NCI-H82 treated with DMSO at 0.1 percent for 48 hours (cell line): ENCODE measurements around the gene GOLPH3L.
"Not testable (repeated sequence)": the region's sequence is repeated elsewhere in the genome, so short reads cannot be mapped to it uniquely, and the experiment has no call there.

Experiments
- DNase-seq: peaks from one replicate; lab custom pipeline; 2025; ENCODE audit not compliant: unreplicated experiment; lab: John Stamatoyannopoulos, UW

GOLPH3L gene

DNA sequence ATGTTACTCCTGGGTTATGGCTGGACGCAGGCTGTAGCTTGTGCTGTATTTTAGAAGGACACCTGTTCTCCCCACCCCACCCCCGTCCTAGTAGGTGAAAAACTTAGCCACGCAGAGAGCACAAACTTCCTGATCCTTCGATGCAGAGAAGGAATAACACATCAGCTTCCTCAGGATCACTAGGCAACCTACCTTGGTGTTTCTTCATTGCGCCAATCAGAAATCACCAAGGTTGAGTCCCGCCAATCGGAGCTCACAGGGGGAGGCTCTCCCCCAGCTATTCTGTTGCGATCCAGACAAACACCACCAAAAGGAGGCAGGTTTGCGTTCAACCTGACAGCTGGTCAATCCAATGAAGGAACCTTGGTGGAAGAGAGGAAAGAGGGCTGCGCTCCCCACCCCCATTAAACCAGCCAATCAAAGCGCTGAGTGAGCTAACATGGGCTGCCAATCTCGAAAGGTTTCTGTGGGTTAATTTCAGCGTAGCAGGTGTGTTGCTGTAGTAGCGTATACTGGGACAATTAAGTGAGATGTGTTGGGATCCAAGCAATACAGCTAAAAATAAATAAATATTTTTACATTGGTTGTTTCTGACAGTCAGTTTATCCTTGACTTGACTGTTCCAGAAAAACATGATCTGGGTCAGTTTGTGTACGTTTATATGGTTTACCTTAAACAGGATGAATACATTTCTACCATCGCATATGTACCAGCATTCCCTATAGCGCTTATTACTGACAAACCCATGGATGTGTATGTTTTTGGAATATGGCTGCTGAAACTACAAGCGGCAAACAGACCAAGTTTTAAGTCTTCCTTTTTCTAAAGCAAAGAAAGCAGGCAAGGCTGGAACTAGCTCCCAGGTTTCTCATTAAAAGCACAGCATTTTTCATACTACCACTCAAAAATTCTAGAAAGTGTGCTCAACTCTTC is at the start of gene GOLPH3L:
TSS of gene GOLPH3L (minus strand) at position 160 of the 933 bp plus-strand sequence. CDS start 2,316 bp downstream, outside the sequence.
- DNase-seq = peak; percentile 100

DNA sequence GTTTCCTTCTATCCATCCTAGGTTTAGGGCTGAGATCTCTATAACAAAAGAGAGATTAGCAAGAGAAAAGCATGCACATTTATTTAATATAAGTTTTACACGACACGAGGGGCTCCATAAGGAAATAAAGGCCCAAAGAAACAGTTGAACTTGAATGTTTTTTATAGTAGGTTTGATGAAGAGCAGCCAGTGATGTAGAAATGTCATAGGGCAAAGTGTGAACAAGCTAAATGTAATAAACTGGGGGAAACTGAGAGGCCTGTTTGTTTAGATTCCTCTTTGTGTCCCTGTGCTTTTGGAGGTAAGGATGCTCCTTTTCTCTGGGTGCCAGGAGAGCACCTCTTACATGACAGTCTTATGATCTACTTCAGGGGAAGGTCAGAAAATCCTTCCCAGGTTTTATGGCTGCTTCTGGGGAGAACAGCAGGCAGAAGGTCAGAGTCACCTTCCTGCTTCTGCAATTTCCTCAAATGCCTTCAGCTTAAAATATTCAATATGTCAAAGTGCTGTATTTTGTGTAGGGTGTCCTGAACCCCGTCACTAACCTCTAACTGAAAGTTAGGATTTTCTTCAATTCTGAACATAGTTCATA is 33.3 kb upstream of the GOLPH3L start:
- no peak for DNase-seq

GRCh38 chr1:150724336-150724735 is 27.4 kb upstream of the GOLPH3L start:
- no peak for DNase-seq

DNA sequence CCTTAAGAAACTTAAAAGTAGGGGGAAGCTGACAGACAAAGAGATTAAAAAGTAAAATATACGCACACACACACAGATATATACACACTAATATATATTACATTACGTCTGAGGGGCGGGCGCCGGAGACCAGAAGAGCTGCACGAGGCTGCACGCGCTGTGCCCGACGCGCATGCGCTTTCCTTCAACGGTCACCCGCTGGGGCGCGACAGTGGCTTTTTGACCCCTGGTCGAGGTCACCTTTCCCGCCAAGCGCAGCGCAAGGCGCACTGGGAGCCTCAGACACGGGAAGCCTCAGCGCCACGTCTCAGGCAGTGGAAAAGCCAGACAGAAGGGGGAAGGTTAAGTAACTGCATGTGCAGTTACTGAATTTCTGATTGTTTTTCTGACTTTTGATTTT is 23.7 kb upstream of the GOLPH3L start, which contains the start of gene HORMAD1:
TSS of gene HORMAD1 (minus strand) at position 193 of the 400 bp plus-strand sequence. CDS start 1,390 bp downstream, outside the sequence.
- DNase-seq = no peak

GRCh38 chr1:150720098-150720497 is 23.1 kb upstream of the GOLPH3L start:
- no peak for DNase-seq

- DNase-seq = no peak
Observed at GRCh38 chr1:150718225-150718891, 21.4 kb upstream of the GOLPH3L start.

DNA sequence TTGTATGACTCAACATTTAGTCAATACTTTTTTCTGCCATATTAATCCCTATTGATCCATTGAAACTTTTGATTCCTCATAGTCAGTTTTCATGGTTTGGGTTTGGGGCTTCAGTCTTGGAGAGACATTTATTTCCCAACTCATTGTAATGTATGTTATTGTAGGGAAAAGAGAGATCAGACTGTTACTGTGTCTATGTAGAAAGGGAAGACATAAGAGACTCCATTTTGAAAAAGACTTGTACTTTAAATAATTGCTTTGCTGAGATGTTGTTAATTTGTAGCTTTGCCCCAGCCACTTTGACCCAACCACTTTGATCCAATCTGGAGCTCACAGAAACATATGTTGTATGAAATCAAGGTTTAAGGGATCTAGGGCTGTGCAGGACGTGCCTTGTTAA is 12.1 kb upstream of the GOLPH3L start:
- not testable (repeated sequence) for DNase-seq

DNA sequence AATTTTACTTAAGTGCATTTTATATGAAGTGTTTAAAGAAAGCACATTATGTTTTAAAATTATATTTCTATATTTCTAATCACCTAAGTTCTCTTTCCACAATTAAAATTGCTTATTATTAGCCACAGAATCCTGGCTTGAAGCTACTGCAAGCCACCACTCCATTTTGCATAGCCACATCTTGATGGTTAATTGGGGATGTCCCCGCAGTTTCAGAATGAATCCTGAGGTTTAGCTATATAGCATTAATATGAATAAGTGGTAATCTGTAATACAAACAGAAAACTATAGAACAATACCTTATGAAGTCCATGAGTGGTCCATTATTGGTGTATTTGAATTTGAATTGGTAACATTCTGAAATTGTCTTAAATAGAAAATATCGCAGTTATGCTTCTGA is 11.6 kb upstream of the GOLPH3L start:
- DNase-seq = no peak

DNA sequence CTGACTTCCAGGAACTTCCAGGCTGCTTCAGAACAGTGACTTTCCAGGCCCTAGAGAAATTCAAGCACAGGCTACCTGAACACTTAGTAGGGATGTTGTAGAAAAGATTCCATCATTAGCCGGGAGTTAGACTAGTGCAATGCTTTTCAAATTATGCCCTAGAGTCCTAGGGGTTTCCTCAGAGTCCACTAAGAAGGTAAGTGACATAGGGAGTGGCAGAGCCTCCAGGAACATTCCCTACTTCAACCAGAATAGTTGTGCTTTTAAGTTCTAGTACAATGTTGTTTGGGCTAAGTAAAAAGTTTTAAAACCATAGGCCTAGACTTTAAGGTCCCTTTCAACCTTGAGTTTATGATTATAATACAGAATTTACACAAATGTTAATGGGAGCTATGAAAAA is 9.1 kb upstream of the GOLPH3L start:
- DNase-seq = no peak

DNA sequence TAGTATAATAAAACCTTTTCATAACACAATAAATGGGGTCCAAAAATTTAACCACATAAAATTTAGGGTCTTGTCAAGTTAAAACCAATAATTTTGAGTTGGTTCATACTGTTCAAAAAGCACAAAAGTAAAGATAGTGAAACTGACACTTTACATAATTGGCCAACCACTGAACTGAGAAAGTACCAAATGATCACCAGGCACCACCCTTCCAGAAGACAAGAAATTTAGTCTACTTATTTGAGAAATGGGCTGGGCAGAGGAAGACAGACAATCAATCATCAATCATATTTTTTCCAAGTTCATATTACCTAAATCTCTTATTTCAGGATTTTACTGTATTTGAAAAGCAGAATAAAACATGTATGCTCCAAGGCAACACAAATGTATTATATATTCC is 6.5 kb upstream of the GOLPH3L start:
- DNase-seq = no peak

GRCh38 chr1:150696590-150696989 is 364 bp downstream of the GOLPH3L start:
- DNase-seq = no peak

GRCh38 chr1:150696162-150696561 is 792 bp downstream of the GOLPH3L start:
- no peak for DNase-seq

GRCh38 chr1:150695561-150695960 is 1.4 kb downstream of the GOLPH3L start:
- no peak for DNase-seq

DNA sequence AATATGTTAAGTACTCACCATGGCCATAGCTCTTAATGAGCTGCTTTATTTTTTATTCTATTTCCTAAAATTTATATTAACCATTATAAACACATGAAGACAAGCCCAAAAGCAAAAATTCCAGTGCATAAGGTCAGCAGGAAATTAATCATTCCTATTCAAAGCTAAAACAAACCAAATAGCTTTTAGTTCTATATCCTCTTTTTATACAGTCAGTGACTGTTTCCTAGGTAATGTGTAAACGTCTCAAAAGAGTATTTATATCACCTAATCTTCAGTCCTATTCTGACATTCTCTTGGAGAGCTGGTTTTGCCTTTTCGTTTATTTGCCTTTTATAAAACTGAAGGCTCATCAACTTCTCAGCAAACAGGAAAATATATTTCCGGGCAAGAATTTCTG is 4.2 kb downstream of the GOLPH3L start:
- no peak for DNase-seq

DNA sequence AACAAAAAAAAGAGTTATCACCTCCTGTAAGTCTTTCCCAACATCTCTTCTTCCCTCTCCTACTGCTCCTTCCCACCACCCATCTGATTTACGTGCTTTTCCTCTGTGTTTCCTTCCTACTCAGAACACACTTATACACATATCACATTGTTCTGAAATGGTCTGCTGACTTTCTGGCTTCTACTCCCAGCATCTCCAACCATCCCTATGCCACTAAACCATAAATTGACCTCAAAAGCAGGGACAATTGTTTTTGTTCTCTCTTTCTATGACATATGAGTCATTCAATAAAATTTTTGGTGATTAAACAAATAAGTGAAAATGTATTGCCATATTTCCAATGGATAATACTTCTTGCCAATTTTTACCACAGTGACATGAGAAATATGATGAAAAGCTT is 8.2 kb downstream of the GOLPH3L start:
- DNase-seq = no peak

DNA sequence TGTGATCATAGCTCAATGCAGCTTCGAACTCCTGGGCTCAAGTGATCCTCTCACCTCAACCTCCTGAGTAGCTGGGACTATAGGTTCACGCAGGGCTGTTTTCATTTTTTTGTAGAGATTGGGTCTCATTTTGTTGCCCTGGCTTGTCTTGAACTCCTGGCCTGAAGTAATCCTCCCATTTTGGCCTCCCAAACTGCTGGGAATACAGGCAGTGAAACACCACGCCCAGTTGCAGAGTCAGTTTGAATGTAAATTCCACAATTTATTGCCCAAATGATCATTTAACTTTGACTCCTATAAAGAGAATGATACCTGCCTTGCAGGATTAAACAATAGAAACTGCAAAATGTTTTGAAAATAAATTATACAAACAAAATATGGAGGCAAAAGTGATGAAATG is 10.7 kb downstream of the GOLPH3L start:
- no peak for DNase-seq

DNA sequence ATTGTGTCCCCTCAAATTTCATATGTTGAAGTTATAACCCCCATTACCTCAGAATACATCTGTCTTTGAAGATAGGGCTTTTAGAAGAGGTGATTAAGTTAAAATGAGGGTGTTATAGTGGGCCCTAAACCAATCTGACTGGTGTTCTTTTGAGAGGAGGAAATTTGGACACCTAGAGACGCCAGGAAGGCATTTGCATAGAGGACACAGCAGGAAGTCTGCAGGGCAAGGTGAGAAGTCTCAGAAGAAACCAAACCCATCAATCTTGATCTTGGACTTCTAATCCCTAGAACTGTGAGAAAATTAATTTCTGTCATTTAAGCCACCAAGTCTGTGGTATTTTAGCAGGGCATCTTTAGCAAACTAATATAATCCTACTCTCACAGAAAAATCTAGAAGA is 13.0 kb downstream of the GOLPH3L start:
- no peak for DNase-seq

DNA sequence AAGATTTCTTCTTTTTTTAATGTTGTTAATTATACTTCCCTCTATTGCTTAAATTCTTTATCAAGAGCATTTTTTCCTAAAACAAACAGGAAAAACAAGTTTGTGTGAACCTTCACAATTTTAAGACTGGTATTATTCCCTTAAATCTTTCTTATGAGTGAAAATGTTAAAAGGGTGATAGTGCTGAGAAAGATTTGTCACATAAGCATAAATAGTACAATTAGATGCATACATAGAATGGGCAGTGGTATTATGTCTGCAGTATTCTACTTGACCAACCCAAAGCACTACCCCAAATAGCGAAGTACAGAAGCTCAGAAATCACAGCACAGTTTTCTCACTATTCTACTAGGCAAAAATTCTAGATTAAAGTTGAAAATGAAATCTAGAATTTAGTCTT is 18.0 kb downstream of the GOLPH3L start:
- DNase-seq = no peak

DNA sequence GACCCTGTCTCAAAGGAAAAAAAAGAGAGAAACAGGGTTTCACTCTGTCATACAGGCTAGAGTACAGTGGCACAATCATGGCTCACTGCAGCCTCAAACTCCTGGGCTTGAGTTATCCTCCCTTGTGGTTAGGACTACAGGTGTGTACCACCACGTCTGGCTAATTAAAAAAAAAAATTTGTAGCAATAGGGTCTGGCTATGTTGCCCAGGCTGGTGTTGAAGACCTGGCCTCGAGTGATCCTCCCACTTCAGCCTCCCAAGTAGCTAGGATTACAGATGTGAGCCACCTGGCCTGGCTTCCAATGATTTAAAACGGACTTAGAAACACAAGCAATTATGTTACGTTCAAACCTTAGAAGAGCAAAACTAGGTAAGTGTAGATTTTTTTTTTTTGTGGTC is 22.1 kb downstream of the GOLPH3L start:
- DNase-seq = no peak

- DNase-seq = no peak
Observed at GRCh38 chr1:150663321-150663720, 33.6 kb downstream of the GOLPH3L start.

DNA sequence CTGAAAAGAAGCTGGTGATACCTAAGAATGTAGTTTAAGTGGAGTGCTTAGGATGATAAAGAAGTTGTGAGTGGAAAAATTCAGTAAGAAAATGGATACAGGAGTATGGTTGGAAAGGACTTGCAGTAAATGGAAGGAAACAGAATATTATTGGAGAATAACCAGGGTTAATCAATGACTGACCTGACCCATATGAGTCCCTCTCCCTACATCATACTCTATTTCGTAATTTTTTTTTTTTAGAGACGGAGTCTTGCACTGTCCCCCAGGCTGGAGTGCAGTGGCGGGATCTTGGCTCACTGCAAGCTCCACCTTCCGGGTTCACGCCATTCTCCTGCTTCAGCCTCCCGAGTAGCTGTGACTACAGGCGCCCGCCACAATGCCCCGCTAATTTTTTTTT is 34.1 kb downstream of the GOLPH3L start:
- DNase-seq = no peak

- no peak for DNase-seq
Observed at GRCh38 chr1:150661156-150661555, 35.8 kb downstream of the GOLPH3L start.
